GM21526 (cell line): ENCODE data around the gene SEC14L1.
"Not testable (repeated sequence)": the region's sequence is repeated elsewhere in the genome, so short reads cannot be mapped to it uniquely, and the experiment has no call there.

Experiments used
- ATAC-seq: cut with Tn5 transposase; IDR thresholded peaks from one replicate; pipeline ENCODE4 v1.9.1; 2021; ENCODE audit warnings: moderate library complexity; ENCODE audit not compliant: unreplicated experiment, low FRiP score

SEC14L1 gene

GRCh38 chr17:77140166-77140877 lies 447 bp upstream of the SEC14L1 start:
- peak; percentile 65 for ATAC-seq

GRCh38 chr17:77141846-77142449 lies 1.2 kb downstream of the SEC14L1 start:
- no peak for ATAC-seq

GRCh38 chr17:77142689-77143088 lies 1.9 kb downstream of the SEC14L1 start:
- no peak for ATAC-seq

GRCh38 chr17:77143306-77143705 lies 2.5 kb downstream of the SEC14L1 start:
- no peak for ATAC-seq

GRCh38 chr17:77144227-77144626 lies 3.5 kb downstream of the SEC14L1 start:
- ATAC-seq: no peak

GRCh38 chr17:77145224-77145611 lies 4.4 kb downstream of the SEC14L1 start:
- no peak for ATAC-seq

- ATAC-seq: no peak
These were observed 5.0 kb downstream of the SEC14L1 start for GRCh38 chr17:77145612-77146245.

GRCh38 chr17:77146246-77146632 lies 5.5 kb downstream of the SEC14L1 start:
- ATAC-seq: no peak

GRCh38 chr17:77146882-77147281 lies 6.1 kb downstream of the SEC14L1 start:
- no peak for ATAC-seq

- peak; percentile 46 for ATAC-seq
These were observed 6.6 kb downstream of the SEC14L1 start for GRCh38 chr17:77147357-77147801.

- ATAC-seq: no peak
These were observed 7.5 kb downstream of the SEC14L1 start for GRCh38 chr17:77148077-77148939.

- no peak for ATAC-seq
These were observed 8.3 kb downstream of the SEC14L1 start for GRCh38 chr17:77148940-77149510.

GRCh38 chr17:77150196-77150595 lies 9.4 kb downstream of the SEC14L1 start:
- no peak for ATAC-seq

- ATAC-seq: no peak
These were observed 10.4 kb downstream of the SEC14L1 start for GRCh38 chr17:77151186-77151585.

GRCh38 chr17:77152056-77152455 lies 11.3 kb downstream of the SEC14L1 start:
- not testable (repeated sequence) for ATAC-seq

- ATAC-seq: no peak
These were observed 12.7 kb downstream of the SEC14L1 start for GRCh38 chr17:77153472-77153871.

GRCh38 chr17:77153999-77154586 lies 13.3 kb downstream of the SEC14L1 start:
- no peak for ATAC-seq

GRCh38 chr17:77155125-77155524 lies 14.4 kb downstream of the SEC14L1 start:
- ATAC-seq: no peak

GRCh38 chr17:77157766-77158165 lies 17.0 kb downstream of the SEC14L1 start:
- ATAC-seq: not testable (repeated sequence)
